Chondrocyte (in vitro differentiated cells): ENCODE results near the gene SRCIN1. TPM values are rescaled to one million over a fixed set of nuclear protein-coding genes. Genes with fewer than 3 reads are reported as not detected.

ENCODE experiments used
- DNase-seq: peaks from one replicate; pipeline ENCODE4 v3.0.0; 2021; ENCODE audit warnings: mixed read lengths, low spot score
- H3K27ac Mint-ChIP-seq: one replicate; pipeline ENCODE4 v1.8.0; 2021; ENCODE audit warnings: mild to moderate bottlenecking, moderate library complexity, mixed read lengths; ENCODE audit not compliant: unreplicated experiment
- H3K27me3 Mint-ChIP-seq: 2 replicates; pipeline ENCODE4 v1.8.0; 2021; ENCODE audit warnings: low read depth, mixed read lengths
- H3K36me3 Mint-ChIP-seq: 2 replicates; pipeline ENCODE4 v1.8.0; 2021; ENCODE audit warnings: low read depth, mixed read lengths
- H3K4me1 Mint-ChIP-seq: 2 replicates; pipeline ENCODE4 v1.8.0; 2021; ENCODE audit warnings: low read depth, mild to moderate bottlenecking, mixed read lengths
- H3K4me3 Mint-ChIP-seq: one replicate; pipeline ENCODE4 v1.8.0; 2021; ENCODE audit warnings: mild to moderate bottlenecking, moderate library complexity, mixed read lengths; ENCODE audit not compliant: unreplicated experiment
- H3K9me3 Mint-ChIP-seq: 2 replicates; pipeline ENCODE4 v1.8.0; 2021; ENCODE audit warnings: low read depth, mixed read lengths
- CTCF ChIP-seq: fragments of 200-600 bp; sonication (generic); IDR thresholded peaks from 2 replicates; pipeline ENCODE4 v1.5.0; 2021; ENCODE audit warnings: antibody characterized with exemption, mild to moderate bottlenecking, moderate library complexity
- total RNA-seq: library from RNA; stranded (reverse); gene quantifications from 3 replicates; pipeline ENCODE4 v1.2.1, GENCODE V29; 2021

The SRCIN1 gene
- total RNA-seq, 1 donor from 2014 or later = 0.30 TPM

DNA sequence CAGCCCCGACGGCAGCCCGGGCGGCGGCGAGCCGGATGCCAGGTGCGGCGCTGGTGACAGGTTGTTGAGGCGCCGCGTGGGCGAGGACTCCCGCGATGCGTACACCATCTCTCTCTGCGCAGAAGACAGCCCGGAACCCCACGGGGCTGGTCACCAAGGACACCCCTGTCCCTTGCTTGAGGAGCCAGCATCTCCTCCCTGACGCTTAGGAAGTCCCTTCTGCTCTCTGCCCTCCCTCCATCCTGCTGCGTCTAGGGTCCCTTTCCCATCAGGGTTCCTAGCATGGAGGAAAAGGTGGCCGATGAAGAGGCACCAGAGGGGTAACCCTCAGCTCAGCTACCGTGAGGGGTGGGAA, 43.6 kb downstream of the SRCIN1 start:
- Mint-ChIP-seq H3K4me1 (peaks cover 16% of the 10 kb centered on the region), H3K36me3 (peaks cover 2% of the 10 kb centered on the region)

GRCh38 chr17:38561416-38562214, 44.1 kb downstream of the SRCIN1 start:
- Mint-ChIP-seq H3K36me3 (no peaks in the 10 kb centered on the region), H3K27me3 (peaks cover 58% of the 10 kb centered on the region), H3K4me3 (no peak overlapping the region), H3K27ac (no peak overlapping the region), H3K4me1 (peaks cover 16% of the 10 kb centered on the region), H3K9me3 (no peaks in the 10 kb centered on the region)
- TF ChIP-seq CTCF = peak; percentile 26
- DNase-seq = no peak

More for the DNA sequence above, 43.6 kb downstream of the SRCIN1 start:
- H3K4me3 Mint-ChIP-seq = no peak overlapping the region
- peaks cover 63% of the 10 kb centered on the region for H3K27me3 Mint-ChIP-seq
- no peak overlapping the region for H3K27ac Mint-ChIP-seq
- TF ChIP-seq CTCF = no peak
- no peak for DNase-seq
- no peaks in the 10 kb centered on the region for H3K9me3 Mint-ChIP-seq

- Mint-ChIP-seq H3K4me1 (peaks cover 16% of the 10 kb centered on the region), H3K27me3 (peaks cover 49% of the 10 kb centered on the region), H3K9me3 (no peaks in the 10 kb centered on the region), H3K36me3 (no peaks in the 10 kb centered on the region), H3K4me3 (no peak overlapping the region), H3K27ac (no peak overlapping the region)
- no peak for DNase-seq
- TF ChIP-seq CTCF = no peak
Measured at GRCh38 chr17:38560503-38561318, 45.0 kb downstream of the SRCIN1 start.

DNA sequence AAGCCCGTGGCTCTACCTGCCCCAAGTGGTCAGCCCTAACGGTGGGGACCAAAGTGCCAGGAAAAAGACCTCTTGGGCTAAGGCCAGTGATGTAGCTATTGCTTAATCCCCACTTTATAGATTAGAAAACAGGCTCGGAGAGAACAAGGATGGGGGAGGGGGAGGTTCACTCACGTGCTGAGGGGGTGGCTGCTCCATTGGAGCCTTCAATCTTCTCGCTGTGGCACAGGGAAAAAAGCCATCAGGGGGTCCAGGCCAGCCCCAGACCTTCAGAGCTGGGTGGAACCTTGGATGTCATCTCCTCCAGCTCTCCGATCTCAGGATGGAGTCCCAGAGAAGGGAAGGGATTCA, 45.9 kb downstream of the SRCIN1 start:
- Mint-ChIP-seq H3K9me3 (no peaks in the 10 kb centered on the region), H3K4me1 (peaks cover 16% of the 10 kb centered on the region), H3K27me3 (peaks cover 45% of the 10 kb centered on the region), H3K27ac (no peak overlapping the region), H3K4me3 (no peak overlapping the region), H3K36me3 (no peaks in the 10 kb centered on the region)
- TF ChIP-seq CTCF = no peak
- DNase-seq = no peak

GRCh38 chr17:38559051-38559879, 46.5 kb downstream of the SRCIN1 start:
- TF ChIP-seq CTCF = peak; percentile 12
- DNase-seq = no peak
- no peak overlapping the region for H3K27ac Mint-ChIP-seq

More at GRCh38 chr17:38559051-38559879, 46.5 kb downstream of the SRCIN1 start:
- Mint-ChIP-seq H3K4me3 (peak overlapping the region; percentile 65), H3K36me3 (no peaks in the 10 kb centered on the region), H3K4me1 (peaks cover 16% of the 10 kb centered on the region), H3K9me3 (no peaks in the 10 kb centered on the region), H3K27me3 (peaks cover 44% of the 10 kb centered on the region)
